Nephron (organoid): ENCODE measurements around the gene NIN.
"Not testable (repeated sequence)": the region's sequence is repeated elsewhere in the genome, so short reads cannot be mapped to it uniquely, and the experiment has no call there.

Source experiments
- H3K27ac Mint-ChIP-seq, 3 experiments: 2 replicates each; pipeline ENCODE4 v1.8.0; 2020; ENCODE audit warnings: mixed read lengths in 3 of 3, mild to moderate bottlenecking in 2 of 3, moderate library complexity in 1 of 3
- H3K27me3 Mint-ChIP-seq: 2 replicates; pipeline ENCODE4 v1.8.0; 2021; ENCODE audit warnings: low read depth, mild to moderate bottlenecking, moderate library complexity, mixed read lengths
- H3K36me3 Mint-ChIP-seq: 2 replicates; pipeline ENCODE4 v1.8.0; 2020; ENCODE audit warnings: low read depth, mixed read lengths
- H3K4me1 Mint-ChIP-seq: 2 replicates; pipeline ENCODE4 v1.8.0; 2020; ENCODE audit warnings: mixed read lengths
- H3K4me3 Mint-ChIP-seq, 3 experiments: 2 replicates each; pipeline ENCODE4 v1.8.0; 2020; ENCODE audit warnings: mild to moderate bottlenecking in 3 of 3, mixed read lengths in 3 of 3, moderate library complexity in 2 of 3
- H3K9me3 Mint-ChIP-seq: 2 replicates; pipeline ENCODE4 v1.8.0; 2020; ENCODE audit warnings: mixed read lengths
- CTCF ChIP-seq, 3 experiments: fragments of 200-600 bp; sonication (generic); IDR thresholded peaks; one replicate each; pipeline ENCODE4 v1.5.0; 2021; ENCODE audit warnings: antibody characterized with exemption in 3 of 3; ENCODE audit not compliant: unreplicated experiment in 3 of 3

Gene NIN

GRCh38 chr14:50823762-50824636 is 7.0 kb downstream of the NIN start:
- TF ChIP-seq CTCF (IDR thresholded peaks at IDR 0.05; ENCODE audit: unreplicated experiment in 3 of 3) = no peak
- Mint-ChIP-seq H3K27ac (peak overlapping the region; percentile 8 to 73 (median 44)), H3K4me1 (peaks cover 77% of the 10 kb centered on the region), H3K36me3 (peaks cover 16% of the 10 kb centered on the region), H3K4me3 (no peak overlapping the region), H3K9me3 (no peaks in the 10 kb centered on the region), H3K27me3 (peaks cover 5% of the 10 kb centered on the region)

GRCh38 chr14:50823051-50823761 is 7.8 kb downstream of the NIN start:
- Mint-ChIP-seq H3K9me3 (no peaks in the 10 kb centered on the region), H3K4me1 (peaks cover 69% of the 10 kb centered on the region), H3K4me3 (no peak overlapping the region), H3K27ac (peak overlapping the region; percentile 8 to 73 (median 44)), H3K27me3 (peaks cover 5% of the 10 kb centered on the region), H3K36me3 (peaks cover 20% of the 10 kb centered on the region)
- no peak for TF ChIP-seq CTCF (IDR thresholded peaks at IDR 0.05; ENCODE audit: unreplicated experiment in 3 of 3)

GRCh38 chr14:50822501-50823042 is 8.4 kb downstream of the NIN start:
- no peak for TF ChIP-seq CTCF (IDR thresholded peaks at IDR 0.05; ENCODE audit: unreplicated experiment in 3 of 3)
- Mint-ChIP-seq H3K9me3 (no peaks in the 10 kb centered on the region), H3K27me3 (peaks cover 5% of the 10 kb centered on the region), H3K27ac (peak overlapping the region in 1 of 3 experiments; percentile 9), H3K4me1 (peaks cover 67% of the 10 kb centered on the region), H3K36me3 (peaks cover 21% of the 10 kb centered on the region), H3K4me3 (no peak overlapping the region)

GRCh38 chr14:50821510-50822464 is 9.2 kb downstream of the NIN start:
- peaks cover 65% of the 10 kb centered on the region for H3K4me1 Mint-ChIP-seq
- H3K36me3 Mint-ChIP-seq = peaks cover 25% of the 10 kb centered on the region
- peaks cover 5% of the 10 kb centered on the region for H3K27me3 Mint-ChIP-seq
- no peak overlapping the region for H3K4me3 Mint-ChIP-seq
- H3K9me3 Mint-ChIP-seq = no peaks in the 10 kb centered on the region
- TF ChIP-seq CTCF (IDR thresholded peaks at IDR 0.05; ENCODE audit: unreplicated experiment in 3 of 3) = no peak
- H3K27ac Mint-ChIP-seq = no peak overlapping the region

GRCh38 chr14:50820786-50821509 is 10.0 kb downstream of the NIN start:
- TF ChIP-seq CTCF (IDR thresholded peaks at IDR 0.05; ENCODE audit: unreplicated experiment in 3 of 3) = no peak
- Mint-ChIP-seq H3K4me3 (no peak overlapping the region), H3K27me3 (no peaks in the 10 kb centered on the region), H3K36me3 (peaks cover 32% of the 10 kb centered on the region), H3K9me3 (no peaks in the 10 kb centered on the region), H3K27ac (no peak overlapping the region), H3K4me1 (peaks cover 64% of the 10 kb centered on the region)

GRCh38 chr14:50819303-50819702 is 11.7 kb downstream of the NIN start:
- Mint-ChIP-seq H3K36me3 (peaks cover 47% of the 10 kb centered on the region), H3K9me3 (peaks cover 10% of the 10 kb centered on the region), H3K4me1 (peaks cover 51% of the 10 kb centered on the region)
- not testable (repeated sequence) for H3K4me3 Mint-ChIP-seq, H3K27ac Mint-ChIP-seq, H3K27me3 Mint-ChIP-seq
